HG03159 (cell line): Measurements from ENCODE around the gene TMEM51.
"Not testable (repeated sequence)": the region's sequence is repeated elsewhere in the genome, so short reads cannot be mapped to it uniquely, and the experiment has no call there.

ENCODE experiments used
- ATAC-seq: cut with Tn5 transposase; IDR thresholded peaks from one replicate; pipeline ENCODE4 v1.9.1; 2021; ENCODE audit warnings: mild to moderate bottlenecking, moderate library complexity; ENCODE audit not compliant: unreplicated experiment

TMEM51 gene

GRCh38 chr1:15175324-15176094 is 22.0 kb downstream of the TMEM51 start:
- ATAC-seq: not testable (repeated sequence)

DNA sequence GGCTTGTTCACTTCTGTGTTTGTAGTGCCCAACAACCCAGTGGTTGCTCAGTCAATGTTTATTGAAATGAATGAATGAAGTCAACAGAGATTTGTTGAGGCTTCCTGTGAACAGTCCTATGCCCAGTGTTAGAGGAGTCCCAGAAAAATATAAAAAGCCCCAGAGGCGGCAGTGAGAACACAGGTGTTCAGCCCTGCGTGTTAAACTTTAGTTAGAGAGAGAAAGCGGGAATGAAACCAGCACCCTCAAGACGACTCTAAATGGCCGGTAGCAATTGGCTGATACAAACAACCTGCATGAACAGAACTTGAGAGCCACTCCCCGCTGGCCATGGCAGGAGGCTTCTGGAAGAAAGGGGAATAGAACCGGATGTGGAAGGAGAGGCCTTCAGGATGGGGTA is 22.6 kb downstream of the TMEM51 start:
- no peak for ATAC-seq

GRCh38 chr1:15176898-15177665 is 23.5 kb downstream of the TMEM51 start:
- ATAC-seq: no peak

GRCh38 chr1:15177710-15178166 is 24.2 kb downstream of the TMEM51 start:
- no peak for ATAC-seq

DNA sequence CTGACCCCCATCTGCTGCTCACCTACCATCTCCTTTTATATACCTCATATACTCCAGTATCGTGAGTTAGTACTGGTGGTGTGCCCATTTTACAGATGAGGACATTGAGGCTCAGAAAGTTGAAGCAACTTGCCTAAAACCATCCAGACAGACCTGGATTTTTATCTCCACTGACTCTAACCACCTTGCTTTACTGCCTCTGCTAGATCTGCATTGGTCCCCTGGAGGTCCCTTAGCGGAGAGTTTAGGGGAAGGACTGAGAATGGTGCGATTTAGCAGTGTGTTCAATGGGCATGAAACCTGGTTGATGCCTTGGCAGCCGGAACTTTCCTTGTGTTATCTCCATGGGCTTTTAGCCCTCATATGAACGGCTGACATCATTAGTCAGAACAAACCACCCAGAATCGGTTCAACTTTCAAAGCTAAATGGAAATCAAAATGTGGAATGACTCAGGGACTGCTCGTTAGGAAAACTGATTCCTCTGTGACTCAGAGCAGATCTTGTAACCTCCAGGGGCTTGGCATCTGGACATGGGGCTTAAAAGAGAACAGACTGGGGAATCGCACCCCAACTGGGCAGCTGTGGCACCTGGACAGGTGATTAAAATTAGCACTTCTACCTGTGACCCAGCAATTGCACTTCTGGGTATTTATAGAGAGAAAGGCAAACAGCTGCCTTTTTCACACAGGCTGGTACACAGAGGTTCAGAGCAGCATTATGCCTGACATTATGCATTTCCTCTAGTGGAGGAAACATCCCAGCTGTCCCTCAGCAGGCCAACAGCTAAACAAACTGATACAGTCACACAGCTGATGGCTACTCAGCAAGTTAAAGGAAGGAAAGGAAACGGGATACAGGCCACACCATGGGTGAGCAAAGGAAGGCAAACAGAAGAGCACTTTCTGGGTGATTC is 25.3 kb downstream of the TMEM51 start:
- ATAC-seq: no peak

DNA sequence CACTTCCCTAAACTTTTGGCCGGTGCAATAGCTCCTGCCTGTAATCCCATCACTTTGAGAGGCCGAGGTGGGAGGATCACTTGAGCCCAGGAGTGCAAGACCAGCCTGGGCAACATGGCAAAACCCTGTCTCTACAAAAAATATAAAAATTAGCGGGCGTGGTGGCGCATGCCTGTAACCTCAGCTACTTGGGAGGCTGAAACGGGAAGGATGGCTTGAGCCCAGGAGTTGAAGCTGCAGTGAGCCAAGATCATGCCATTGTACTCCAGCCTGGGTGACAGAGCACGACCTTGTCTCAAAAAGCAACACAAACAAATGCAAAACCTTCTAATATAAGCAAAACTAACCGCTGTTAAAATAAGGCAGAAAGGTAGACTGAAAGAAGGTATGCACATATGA is 25.9 kb downstream of the TMEM51 start:
- ATAC-seq: no peak

DNA sequence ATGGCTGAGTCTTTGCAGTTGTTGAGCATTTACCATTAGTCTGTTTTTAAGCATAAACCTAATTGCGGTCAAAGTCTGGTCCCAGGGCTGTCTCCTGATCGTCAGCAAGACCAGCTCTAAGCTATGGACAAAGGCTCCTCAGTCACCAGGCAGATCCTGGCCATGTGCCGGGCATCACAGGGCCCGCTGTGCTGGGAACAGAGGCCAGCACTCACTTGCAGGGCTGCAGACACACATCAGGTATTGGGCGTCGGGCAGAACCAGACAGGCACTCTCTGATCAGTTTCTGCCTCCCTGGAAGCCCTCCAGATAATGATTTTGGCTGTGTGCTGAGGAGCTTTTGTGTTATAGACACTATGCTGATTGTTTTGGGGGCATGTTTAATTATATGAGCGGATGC is 26.6 kb downstream of the TMEM51 start:
- no peak for ATAC-seq

- ATAC-seq: no peak
Observed at GRCh38 chr1:15180945-15181523, 27.5 kb downstream of the TMEM51 start.

- ATAC-seq: no peak
Observed at GRCh38 chr1:15181564-15181963, 28.0 kb downstream of the TMEM51 start.

- ATAC-seq: no peak
Observed at GRCh38 chr1:15184436-15185241, 31.1 kb downstream of the TMEM51 start.

GRCh38 chr1:15185617-15186016 is 32.1 kb downstream of the TMEM51 start:
- no peak for ATAC-seq

- no peak for ATAC-seq
Observed at GRCh38 chr1:15186073-15186845, 32.7 kb downstream of the TMEM51 start.

DNA sequence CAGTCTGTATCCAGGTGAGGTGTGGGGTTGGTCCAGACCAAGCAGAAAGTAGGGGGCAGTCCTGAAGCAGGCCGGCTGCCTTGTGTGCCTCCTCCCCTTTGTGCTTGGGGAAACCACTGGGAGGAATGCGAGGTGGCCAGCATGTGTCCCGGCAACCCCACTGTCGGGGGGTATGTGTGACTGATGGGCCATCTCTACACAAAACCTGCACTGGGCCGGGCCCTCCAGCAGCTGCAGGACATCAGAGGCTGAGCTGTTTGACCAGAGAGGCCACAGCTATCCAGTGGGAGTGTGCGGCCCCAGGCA is 33.3 kb downstream of the TMEM51 start:
- ATAC-seq: no peak

DNA sequence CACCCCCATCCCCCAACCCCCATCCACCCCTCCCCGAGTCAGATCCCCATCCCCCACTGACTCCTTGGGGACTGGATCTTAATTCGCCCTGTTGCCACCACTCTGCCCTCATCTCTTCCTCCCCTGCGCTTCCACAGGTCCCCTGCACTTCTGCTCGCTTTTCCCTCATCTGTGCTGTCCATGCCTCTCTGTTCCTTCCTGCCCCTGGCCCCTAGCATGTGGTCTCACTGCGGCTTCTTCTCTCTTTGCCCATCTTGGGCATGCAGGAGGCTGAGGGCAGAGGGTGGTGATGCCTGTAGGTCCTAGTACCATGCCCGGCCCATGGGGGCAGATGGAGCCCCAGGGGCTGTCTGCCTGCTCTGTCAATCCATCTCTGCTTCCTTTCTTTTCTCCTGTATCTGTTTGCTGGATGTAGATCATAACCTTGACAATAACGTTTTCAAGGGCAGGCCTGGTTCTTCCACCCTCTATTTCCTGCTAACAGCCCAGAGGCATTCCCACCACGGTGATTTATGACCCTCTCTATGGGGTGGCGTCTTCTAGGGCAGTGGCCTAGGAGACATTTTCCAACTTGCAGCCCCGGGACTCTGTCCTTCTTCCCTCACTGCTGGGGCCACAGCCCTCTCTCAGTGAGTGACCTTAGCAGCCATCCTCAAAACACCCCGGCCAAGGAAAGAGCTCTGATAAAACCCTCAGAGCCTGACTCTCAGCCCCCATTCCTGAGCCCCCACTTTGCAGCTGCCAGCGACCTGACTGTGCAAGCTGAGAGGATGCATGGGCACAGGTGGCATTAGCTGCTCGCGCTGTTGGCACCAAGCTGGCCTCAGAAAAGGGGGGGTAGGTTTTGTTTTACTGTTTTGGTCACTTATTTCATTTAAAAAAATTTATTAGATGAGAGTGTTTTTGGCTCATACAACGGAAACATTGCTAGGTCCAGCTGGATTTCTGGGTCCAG is 33.9 kb downstream of the TMEM51 start:
- no peak for ATAC-seq

DNA sequence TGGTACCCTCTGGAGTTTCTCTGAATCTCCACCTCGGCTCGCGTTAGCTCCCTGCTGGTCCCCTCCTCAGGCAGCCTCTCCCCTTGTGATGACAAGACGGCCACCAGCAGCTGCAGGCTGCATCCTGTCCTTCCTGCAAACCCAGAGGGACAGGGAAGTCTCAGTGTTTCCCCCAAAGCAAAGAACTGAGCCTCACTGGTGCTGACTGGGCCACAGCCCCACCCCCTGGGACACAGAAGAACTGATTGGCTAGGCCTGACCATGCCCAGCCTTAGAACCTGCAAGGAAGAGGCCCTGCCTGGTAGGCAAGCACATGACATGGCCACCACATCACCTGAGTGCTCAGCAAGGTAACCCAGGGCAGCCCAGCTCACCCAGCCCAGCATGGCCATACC is 34.6 kb downstream of the TMEM51 start:
- no peak for ATAC-seq

GRCh38 chr1:15188678-15189077 is 35.1 kb downstream of the TMEM51 start:
- no peak for ATAC-seq

DNA sequence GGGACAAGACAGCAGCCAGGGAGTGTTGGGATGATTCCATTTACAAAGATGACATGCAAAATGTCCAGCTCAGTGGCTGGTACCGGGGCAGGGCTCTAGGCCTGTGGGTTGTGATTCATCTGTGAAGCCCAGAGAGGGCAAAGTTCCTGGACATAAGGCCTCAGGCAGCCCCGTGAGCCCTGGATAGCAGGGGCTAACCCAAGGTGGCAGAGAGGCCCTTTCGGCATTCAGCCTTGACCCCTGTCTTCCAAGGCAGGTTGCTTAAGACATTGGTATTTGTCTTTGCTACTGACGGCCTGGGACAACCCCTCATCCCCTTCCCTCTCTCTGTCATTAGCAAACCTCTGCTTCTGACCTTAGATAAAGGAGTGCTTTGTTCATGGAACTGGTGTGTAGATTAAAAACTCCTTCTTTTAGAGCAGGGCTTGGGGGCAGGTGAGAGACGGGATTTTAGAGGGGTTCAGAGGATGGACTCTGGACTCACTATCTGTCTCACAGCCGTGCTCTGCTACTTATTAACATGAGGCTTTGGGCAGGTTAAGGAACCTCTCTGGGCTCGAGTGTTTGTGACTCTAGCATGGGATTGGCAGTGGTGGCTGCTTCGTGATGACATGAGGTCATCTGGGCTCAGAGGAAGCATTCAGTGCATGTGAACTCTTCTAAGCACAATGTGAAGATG is 36.3 kb downstream of the TMEM51 start:
- no peak for ATAC-seq

- ATAC-seq: no peak
Observed at GRCh38 chr1:15191267-15191666, 37.7 kb downstream of the TMEM51 start.
